GM21737 (cell line): ENCODE measurements around the gene NSUN3.

Source experiments
- ATAC-seq: cut with Tn5 transposase; IDR thresholded peaks from one replicate; pipeline ENCODE4 v1.9.1; 2021; ENCODE audit warnings: mild to moderate bottlenecking, moderate library complexity; ENCODE audit not compliant: unreplicated experiment

NSUN3 gene

DNA sequence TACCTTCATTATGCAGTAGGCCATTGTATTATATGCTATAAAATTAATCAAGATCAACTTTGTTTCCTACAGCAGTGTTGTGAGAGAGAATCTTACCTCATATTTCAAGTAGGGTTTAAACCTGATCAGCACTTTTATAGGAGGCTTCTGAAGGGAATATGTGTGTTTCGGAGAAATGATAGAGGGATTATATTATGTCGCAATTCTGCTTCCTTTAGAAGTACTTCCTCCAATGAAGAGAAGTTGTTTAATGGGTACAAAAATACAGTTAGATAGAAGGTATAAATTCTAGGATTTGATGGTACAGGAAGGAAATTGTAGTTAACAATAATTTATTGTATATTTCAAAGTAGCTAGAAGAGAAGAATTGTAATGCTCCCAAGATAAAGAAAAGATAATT lies 54.9 kb downstream of the NSUN3 start:
- no peak for ATAC-seq

DNA sequence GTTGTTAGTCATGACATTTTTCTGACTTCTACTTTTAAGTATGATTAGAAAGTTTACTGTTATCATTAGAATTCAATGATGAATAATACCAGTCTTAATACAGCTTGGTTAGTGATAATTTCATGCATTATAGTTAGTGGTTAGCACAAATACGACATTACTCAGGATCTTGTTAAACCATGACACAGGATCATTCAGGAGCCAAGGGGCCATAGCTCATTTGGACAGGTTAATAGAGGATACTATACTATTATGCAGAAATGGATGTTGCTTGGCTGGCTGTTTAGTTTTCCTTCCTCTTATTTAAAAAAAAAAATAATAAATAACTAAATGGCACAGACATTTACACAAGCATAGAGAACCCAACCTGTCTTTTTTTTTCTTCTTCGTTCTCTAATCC lies 55.5 kb downstream of the NSUN3 start:
- no peak for ATAC-seq

DNA sequence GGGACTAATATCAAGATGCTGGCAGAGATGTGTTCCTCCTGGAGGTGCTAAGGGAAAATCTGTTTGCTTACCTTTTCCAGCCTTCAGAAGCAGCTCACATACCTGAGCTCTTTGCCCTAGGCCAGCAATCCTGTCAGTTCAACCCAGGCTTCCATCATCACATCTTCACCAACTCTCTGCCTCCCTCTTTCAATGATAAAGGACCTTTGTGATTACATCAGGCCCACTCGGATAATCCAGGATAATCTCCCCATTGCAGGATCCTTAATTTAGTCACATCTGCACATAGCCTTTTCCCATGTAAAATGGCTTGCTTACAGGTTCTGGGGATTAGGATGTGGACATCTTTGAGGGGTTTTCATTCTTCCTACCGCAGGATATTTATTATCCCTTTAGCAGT lies 58.3 kb downstream of the NSUN3 start:
- ATAC-seq = no peak

DNA sequence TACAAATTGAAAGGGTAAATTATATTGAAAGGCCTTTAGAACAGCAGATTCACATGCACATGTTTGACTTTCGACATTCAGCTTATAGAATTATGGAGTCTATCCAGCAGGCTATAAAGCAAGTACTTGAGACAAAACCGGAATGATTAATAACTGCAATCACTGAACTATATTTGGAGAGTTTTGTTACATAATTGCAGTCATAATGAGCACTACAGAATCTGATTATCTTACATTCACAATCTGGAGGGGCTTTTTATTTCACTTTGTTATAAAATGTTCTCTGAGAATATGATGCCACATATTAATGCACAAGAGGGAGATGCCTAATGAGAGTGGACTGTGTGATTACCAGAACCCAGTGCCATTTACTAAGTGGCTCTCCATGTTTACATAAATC lies 64.3 kb downstream of the NSUN3 start:
- no peak for ATAC-seq

DNA sequence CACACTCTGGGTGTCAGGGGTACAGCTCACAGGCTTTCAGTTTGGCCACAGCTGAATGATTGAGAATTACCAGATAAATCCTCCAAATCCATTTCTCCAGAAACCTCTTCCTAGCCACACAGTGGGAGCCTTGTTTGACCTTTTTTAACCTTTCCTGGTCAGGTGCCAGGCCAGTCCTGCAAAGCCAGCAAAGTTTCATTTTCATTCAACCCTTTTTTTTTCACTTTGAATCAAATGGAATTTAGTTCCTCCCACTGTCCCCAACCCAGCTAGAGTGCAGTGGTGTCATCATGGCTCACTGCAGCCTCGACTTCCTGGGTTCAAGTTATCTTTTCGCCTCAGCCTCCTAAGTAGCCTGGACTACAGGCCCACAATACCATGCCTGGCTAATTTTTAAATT lies 67.8 kb downstream of the NSUN3 start:
- ATAC-seq = no peak

DNA sequence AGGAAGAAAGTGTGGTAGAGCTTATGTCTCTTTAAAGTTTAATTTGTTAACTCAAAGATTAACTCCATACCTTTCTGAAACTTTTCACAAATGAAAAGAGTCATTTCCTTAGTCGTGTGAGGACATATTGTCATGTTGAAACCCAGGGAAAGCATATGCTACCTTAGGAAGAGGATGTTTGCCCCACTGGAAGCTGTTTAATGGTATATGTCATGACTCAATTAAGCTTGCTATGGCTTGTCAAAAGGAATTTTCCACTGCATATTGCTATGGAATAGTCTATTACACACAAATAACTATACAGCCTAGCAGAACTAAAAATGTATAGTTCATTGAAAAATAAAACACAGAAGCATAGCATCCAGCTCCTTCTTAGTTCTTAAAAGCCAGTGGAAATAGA lies 69.9 kb downstream of the NSUN3 start:
- ATAC-seq = no peak

DNA sequence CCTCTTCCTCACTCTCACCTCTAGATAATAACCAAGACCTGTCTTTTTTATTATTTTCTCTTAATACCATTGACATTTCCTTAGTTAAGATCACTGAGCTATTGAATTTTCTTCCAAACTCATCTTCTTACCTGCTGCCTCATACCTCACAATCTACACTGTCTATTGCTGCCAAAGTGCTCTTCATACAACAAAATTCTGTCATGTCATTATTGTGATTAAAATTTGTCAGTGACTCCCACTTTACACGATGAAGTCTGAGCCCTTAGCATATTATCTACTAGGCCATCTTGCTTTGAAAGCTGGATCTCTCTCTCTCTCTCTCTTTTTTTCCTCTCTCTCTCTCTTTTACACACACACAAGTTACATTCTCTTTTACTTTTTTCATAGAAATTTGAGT lies 73.3 kb downstream of the NSUN3 start:
- ATAC-seq = no peak

DNA sequence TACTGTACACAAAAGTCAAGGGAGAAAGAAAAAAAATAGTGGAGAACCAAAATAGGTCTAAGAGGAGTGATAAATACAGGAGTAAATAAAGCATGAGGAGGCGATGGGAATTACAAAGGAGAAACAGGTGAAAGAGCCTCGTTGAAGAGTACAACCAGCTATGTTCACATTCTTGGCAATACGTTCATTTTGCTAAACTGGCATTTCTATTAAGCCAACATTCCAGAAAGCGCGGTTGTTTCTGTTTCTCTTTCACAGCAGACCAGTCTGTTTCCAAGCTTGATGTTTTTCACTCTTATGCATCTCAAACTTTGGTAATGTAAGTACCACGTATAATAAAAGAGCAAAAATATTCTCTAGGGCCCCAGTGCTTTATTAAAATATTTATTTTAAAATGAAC lies 74.5 kb downstream of the NSUN3 start:
- no peak for ATAC-seq

DNA sequence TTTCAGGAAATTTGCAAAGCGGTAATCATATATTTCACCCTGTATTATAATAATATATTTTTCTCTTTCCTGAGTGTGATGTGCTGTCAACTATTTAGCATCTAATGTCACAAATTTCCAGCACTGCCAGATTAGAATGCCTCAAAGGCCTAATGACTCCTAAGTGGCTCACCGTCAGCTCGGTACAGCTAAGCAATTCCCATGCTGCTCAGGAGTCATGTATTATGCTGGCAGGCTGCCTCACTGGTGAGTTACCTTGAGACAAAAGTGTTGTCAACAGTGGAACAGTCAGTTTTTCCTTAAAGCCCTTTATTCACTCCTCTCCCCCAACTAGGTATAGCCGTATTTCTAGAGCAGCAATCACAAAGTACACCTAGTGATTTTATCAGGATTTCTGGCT lies 83.6 kb downstream of the NSUN3 start:
- no peak for ATAC-seq

DNA sequence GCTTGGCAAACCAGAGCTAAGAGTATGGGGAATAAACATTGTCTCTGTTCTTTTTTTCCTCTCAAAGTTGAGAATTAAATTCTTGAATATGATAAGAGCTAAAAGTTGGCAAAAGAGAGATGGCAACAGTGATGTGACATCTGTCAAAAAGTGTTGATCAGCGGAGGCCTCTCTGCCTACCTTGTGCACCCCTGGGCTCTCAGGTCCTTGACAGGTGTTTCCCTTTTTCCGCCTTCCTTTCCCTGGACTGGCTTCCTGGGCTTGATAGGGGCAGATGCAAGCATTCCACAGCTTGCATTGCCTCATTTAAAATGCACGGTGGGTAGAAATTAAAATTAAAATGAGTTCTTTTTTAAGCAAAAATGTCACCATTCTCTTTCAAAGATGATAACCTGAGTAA lies 84.2 kb downstream of the NSUN3 start:
- no peak for ATAC-seq

DNA sequence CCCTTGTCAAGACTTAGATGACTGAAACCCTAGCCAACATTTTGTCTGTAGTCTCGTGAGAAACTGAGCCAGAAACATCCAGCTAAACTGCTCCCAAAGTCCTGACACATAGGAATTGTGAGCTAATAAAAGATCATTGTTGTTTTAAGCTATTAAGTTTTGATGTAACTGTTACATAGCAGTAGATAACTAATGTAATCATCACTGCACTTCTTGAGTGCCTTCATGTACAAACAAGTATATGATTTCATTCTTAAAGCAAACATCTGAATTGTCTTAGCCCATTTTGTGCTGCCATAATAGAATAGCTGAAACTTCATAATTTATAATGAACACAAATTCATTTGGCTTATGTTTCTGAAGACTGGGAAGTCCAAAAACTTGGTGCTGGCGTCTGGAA lies 87.3 kb downstream of the NSUN3 start:
- no peak for ATAC-seq

DNA sequence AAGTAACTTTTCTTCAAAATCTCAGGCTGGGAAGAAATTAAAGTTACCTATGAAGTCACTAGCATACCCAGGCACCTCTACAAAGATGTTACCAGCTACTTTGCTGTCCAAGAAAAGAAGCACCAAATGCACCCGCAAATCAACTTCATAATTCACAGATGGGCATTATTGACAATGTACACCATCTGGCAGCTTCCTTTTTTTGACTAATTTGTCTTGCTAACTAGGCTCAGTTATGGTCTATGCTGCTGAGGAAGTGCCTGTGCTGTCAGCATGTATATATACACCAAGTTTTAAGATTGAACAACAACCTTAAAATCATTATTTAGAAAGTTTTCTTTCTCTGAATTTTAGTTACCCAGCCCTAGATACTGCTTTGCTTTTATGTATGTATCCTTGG lies 93.8 kb downstream of the NSUN3 start:
- ATAC-seq = no peak

DNA sequence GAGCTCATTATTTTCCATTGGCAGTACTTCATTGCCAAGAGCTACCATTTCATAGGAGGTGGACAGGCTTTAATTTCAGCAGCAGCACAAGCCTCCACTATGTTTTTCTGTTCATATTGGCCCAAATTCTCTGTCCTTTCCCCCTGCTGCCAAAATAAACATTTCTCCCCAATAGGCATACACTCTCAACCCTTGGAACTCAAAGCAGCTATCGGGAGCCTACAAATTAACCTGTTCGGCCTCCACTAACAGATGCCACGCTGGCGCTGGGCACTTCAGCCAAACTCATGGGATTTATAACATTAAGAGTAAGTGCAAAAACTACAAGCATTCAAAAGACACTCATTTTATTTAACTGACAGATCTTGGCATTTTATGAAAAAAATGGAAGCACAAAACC lies 95.7 kb downstream of the NSUN3 start:
- ATAC-seq = no peak

DNA sequence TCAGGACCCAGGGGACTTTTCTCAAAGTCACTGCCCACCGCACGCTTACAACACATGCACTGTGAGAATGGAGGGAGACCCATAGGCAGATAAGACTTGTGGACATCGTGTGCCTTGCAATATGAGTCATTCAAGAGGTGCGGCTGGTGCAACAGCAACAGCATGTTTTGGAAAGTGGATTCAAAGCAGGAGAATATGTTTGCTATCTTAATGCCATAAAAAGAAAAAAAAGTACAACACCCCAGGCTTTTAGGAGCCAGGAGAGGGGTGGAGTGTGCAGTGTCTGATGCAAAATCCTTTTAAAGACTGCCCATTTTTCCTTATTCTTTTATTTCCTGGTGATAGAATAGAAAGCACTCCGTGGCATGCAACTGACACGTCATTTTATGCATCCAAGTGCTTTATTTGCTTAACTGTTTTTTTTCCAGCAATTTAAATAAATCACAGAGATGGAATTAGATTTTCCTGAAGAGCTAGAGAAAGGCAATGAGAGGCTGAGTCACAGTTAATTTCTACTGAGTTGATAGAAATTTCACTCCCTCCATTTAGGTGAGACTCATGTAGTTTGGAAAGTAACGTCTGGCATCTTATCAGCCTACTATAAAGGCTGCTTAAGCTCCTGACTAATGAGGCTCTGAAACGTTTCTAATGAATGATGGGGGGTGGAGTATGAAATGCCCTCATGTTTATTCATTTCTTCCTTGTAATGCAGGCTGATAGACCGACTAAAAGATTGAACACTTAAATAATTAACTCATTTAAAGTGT lies 96.4 kb downstream of the NSUN3 start:
- no peak for ATAC-seq

DNA sequence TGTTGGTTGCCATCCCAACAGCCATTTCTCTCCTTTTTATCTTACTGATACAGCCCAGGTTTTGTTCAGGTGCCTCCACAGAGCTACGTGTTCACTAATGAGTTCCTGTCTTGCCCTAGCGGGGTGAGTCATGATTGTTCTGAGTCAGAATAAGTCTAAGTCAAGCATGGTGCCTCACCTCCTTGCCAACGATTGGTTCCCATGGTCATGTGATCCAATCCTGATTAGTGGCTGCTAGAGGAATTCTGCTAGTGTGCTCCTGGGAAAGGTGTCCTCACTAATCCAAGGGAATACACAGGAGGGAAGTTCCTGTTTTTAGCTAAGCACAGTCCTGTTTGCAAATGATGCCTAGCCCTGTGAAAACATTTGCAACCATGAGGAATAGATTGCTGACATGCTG lies 99.8 kb downstream of the NSUN3 start:
- ATAC-seq = peak; percentile 57

DNA sequence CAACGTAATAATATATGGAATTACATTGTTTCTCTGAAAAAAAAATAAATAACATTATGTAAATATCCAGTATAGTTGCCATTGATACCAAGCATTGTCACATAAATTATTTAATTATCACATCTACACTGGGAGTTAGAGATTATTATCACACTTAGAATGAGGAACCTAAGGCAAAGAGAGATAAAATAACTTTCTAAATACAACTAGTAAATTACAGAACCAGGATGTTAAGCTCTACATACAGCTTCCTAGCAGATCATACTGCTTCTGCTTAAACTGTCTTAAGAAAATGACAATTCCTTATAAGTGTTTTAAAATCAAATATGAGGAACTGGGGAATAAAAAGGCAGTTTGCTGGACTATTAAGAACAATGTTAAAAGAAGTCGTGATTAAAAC lies 104.5 kb downstream of the NSUN3 start:
- no peak for ATAC-seq

DNA sequence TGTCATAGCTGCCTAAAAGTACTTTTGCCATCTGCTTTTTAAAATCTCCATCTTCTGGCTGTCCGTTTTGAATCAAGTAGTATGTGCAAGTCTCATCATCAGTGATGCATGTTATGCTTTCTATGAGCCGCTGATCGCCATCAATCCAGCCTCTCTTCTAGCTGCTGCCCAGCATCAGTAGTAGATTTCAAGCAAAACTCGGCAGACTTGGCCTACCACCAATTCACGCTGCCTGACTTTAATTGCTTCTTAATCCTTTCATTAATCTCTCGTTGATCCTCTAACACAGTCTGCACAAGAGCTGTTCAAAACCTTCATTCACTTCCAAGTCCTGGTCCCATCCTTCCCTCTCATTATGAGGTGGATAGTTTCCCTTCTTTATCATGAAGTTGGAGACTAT lies 104.9 kb downstream of the NSUN3 start:
- no peak for ATAC-seq

DNA sequence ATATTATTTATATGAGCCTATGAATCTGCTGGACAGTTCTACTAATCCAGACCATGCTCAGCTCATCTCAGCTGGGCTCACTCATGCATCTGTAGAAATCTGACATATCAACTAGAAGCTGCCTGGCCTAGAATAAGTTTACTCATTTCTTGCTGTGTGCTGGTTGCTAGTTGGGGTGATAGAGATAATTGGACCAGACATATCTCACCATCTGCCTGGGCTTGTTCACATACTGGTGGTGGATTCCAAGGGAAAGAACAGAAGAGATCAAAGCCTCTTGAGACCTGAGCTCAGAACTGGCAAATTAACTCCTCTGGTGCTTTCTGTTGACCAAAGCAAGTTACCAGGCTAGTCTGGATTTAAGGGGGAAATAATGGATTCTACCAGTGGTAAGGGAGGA lies 109.1 kb downstream of the NSUN3 start:
- no peak for ATAC-seq

DNA sequence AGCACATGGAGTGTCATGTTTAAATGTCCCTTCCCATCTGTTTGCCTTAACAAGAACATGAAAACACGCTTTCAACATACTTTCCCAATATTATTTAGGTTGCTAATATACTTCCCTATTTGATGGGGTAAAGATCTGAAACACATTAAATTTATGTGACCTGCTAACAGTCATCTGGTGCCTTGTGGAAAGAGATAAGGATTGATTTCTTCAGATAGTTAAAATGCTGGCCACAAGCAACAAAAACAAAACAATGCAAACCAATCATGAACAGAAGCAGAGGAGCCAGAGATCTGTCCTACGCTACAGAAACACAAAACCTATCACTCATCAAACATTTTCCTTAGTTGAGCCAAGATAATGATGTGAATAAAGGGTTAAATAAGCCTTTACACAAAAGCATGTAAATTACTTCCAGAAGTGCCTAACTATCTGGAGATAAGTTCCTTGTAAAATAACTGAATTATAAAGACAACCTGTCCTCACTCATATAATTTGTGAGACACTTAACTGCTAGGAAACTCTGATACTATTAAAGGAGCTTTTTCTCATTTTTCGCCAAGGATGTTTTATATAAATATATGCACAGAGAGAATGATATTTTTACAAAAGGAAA lies 109.9 kb downstream of the NSUN3 start:
- ATAC-seq = no peak

DNA sequence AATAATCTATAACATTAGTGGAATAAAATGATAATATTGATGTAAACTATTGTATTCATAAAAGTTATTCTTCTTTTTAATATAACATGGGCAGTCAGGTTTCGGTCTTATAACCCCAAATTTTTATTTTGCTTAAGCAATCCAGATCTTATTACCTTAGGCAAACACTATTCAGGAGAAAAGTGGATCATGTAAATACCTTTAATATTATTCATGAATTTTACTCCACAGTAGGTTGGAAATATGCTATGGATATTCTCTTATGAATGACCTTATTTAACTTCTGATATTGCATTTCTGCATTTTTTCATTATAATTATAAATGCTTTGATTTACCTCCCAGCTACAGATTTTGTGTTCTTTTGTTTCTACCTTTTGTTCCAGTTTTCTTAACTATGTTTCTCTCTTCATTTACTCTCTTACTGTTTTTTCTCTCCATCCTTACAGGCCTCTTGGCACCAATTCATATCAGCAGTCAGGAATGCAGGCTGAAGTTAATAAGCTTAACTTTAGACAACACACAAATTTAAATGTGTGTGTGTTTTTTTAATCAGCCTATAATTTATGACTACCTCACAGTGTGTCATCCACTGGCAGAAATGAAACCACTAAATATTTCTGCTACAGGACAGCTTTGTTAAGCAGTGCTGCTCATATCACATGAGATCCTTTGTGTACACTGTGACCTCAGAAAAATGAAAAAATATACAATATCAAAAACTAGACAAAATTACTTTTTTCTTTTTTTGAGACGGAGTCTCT lies 111.0 kb downstream of the NSUN3 start:
- no peak for ATAC-seq

DNA sequence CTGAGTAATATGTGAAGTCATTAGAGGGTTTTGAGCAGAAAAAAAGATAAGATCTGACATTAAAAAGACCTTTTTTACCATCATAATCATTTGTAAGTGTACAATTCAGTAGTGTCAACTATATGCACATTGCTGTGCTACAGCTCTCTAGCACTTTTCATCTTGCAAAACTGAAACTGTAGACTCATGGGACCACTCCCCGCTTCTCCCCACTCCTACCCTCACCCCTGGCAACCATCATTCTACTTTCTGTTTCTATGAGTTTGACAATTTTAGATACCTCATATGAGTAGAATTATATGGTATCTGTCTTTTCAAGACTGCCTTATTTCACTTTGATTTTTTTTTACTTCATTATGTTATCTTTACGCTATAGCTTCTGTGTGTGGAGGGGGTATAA lies 112.8 kb downstream of the NSUN3 start:
- no peak for ATAC-seq
